ENCODE data around the gene TBPL2.

The TBPL2 gene

GRCh38 chr14:55450987-55451386 lies 10.6 kb upstream of the TBPL2 start:
- ChIA-PET POLR2A (no interaction called here), CTCF (interaction anchor here (0.5 to 0.6 kb wide), 2 partner anchors 69 to 71 kb away, joined by 3 read pairs; no protein-coding TSS in a partner anchor)
- no peak overlapping the region for H3K27ac ChIP-seq (ENCODE audit: extremely low read depth, low read depth, low read length)
- TF ChIP-seq ZNF114 (tag by site-specific recombination; IDR thresholded peaks at IDR 0.05) = no peak
- no peak for TF ChIP-seq ZSCAN16 (tag by site-specific recombination; IDR thresholded peaks at IDR 0.05)
- TF ChIP-seq RBAK (tag by site-specific recombination; IDR thresholded peaks at IDR 0.05) = no peak
- TF ChIP-seq ZNF776 (tag by site-specific recombination; IDR thresholded peaks at IDR 0.05; ENCODE audit: borderline replicate concordance) = no peak
- no peak for TF ChIP-seq KLF7 (tag by site-specific recombination; IDR thresholded peaks at IDR 0.05; ENCODE audit: borderline replicate concordance)
- no peak for TF ChIP-seq ZNF175 (tag by site-specific recombination; IDR thresholded peaks at IDR 0.05)
- no peak for TF ChIP-seq GFI1B (tag by site-specific recombination; IDR thresholded peaks at IDR 0.05)
- TF ChIP-seq ZNF701 (tag by site-specific recombination; IDR thresholded peaks at IDR 0.05) = no peak
- TF ChIP-seq ATF2 (tag by site-specific recombination; IDR thresholded peaks at IDR 0.05; ENCODE audit: low read depth) = no peak
- no peak for TF ChIP-seq ZNF785 (tag by site-specific recombination; IDR thresholded peaks at IDR 0.05)
- H3K4me3 ChIP-seq (ENCODE audit: low read depth, low read length) = no peak overlapping the region
- peaks cover 27% of the 10 kb centered on the region for H3K4me1 ChIP-seq (ENCODE audit: control insufficient read depth, insufficient read depth, low read length)
- no peaks in the 10 kb centered on the region for H3K9me3 ChIP-seq (ENCODE audit: control insufficient read depth, insufficient read depth, low read depth, low read length)
- H3K36me3 ChIP-seq (ENCODE audit: control insufficient read depth in 2 of 2, insufficient read depth in 1 of 2, low read length in 2 of 2) = no peaks in the 10 kb centered on the region

DNA sequence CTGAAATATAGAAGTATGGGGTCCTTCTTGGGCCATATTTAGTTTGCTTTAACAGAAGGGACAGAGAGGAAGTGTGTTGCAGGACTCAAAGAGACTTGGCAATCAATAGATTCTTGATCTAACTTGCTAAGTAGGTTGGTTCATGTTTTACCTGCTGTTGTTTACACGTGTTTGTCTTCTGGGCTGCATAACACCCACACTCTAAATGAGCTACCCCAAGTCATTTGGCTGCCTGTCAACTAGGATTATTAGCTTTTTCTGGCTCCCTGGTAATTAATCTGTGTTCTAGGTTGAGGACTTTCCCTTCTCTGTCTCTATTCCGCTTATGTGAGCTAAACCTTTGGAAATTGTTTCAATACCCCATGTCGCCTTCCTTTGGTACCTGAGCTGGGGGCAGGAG lies 10.1 kb upstream of the TBPL2 start:
- no peaks in the 10 kb centered on the region for H3K9me3 ChIP-seq (ENCODE audit: control insufficient read depth, insufficient read depth, low read depth, low read length)
- H3K4me1 ChIP-seq (ENCODE audit: control insufficient read depth, insufficient read depth, low read length) = peaks cover 27% of the 10 kb centered on the region
- no peak for TF ChIP-seq TCF7L2 (IDR thresholded peaks at IDR 0.05; ENCODE audit: borderline replicate concordance, low read depth, low read length)
- TF ChIP-seq ZNF701 (tag by site-specific recombination; IDR thresholded peaks at IDR 0.05) = no peak
- TF ChIP-seq ZNF280D (tag by site-specific recombination; IDR thresholded peaks at IDR 0.05) = no peak
- TF ChIP-seq ZNF510 (tag by site-specific recombination; IDR thresholded peaks at IDR 0.05; ENCODE audit: insufficient replicate concordance) = no peak
- TF ChIP-seq HOXD13 (CRISPR knock-in tag; IDR thresholded peaks at IDR 0.05; ENCODE audit: borderline replicate concordance) = no peak
- no peak for TF ChIP-seq ZNF677 (tag by site-specific recombination; IDR thresholded peaks at IDR 0.05)
- no peak for TF ChIP-seq ZFP41 (tag by site-specific recombination; IDR thresholded peaks at IDR 0.05; ENCODE audit: borderline replicate concordance)
- ChIA-PET CTCF (interaction anchor here (0.5 to 0.6 kb wide), 2 partner anchors 69 to 72 kb away, joined by 3 read pairs; no protein-coding TSS in a partner anchor), POLR2A (no interaction called here)
- H3K4me3 ChIP-seq (ENCODE audit: low read depth, low read length) = no peak overlapping the region
- H3K36me3 ChIP-seq (ENCODE audit: control insufficient read depth in 2 of 2, insufficient read depth in 1 of 2, low read length in 2 of 2) = no peaks in the 10 kb centered on the region
- H3K27ac ChIP-seq (ENCODE audit: extremely low read depth, low read depth, low read length) = no peak overlapping the region

- no peak overlapping the region for H3K4me3 ChIP-seq (ENCODE audit: low read depth, low read length)
- H3K36me3 ChIP-seq (ENCODE audit: control insufficient read depth in 2 of 2, insufficient read depth in 1 of 2, low read length in 2 of 2) = no peaks in the 10 kb centered on the region
- ChIA-PET CTCF (interaction anchor here (0.7 kb wide), 1 partner anchor 82 kb away, joined by 3 read pairs; no protein-coding TSS in a partner anchor), POLR2A (no interaction called here)
- no peaks in the 10 kb centered on the region for H3K9me3 ChIP-seq (ENCODE audit: control insufficient read depth, insufficient read depth, low read depth, low read length)
- TF ChIP-seq ZNF626 (tag by site-specific recombination; IDR thresholded peaks at IDR 0.05) (no peak), ZBTB21 (tag by site-specific recombination; IDR thresholded peaks at IDR 0.05) (no peak), KLF10 (tag by site-specific recombination; IDR thresholded peaks at IDR 0.05) (no peak)
- H3K27ac ChIP-seq (ENCODE audit: extremely low read depth, low read depth, low read length) = no peak overlapping the region
- peaks cover 24% of the 10 kb centered on the region for H3K4me1 ChIP-seq (ENCODE audit: control insufficient read depth, insufficient read depth, low read length)
These were observed 9.7 kb upstream of the TBPL2 start for GRCh38 chr14:55450124-55450523.
